Suprapubic skin (tissue), 4 donors: Measurements from ENCODE around the gene SIGLEC11. TPM values are rescaled to one million over a fixed set of nuclear protein-coding genes. Genes with fewer than 3 reads are reported as not detected.

ENCODE experiments used
- DNase-seq, 2 donors: peaks; one replicate each; pipeline ENCODE4 v3.0.0-alpha.2; 2019; ENCODE audit warnings: low spot score in 2 of 2
- H3K27ac ChIP-seq: fragments of 200-600 bp; sonication (generic); one replicate; pipeline ENCODE4 v1.5.1; 2019
- H3K27me3 ChIP-seq: fragments of 200-600 bp; sonication (generic); one replicate; pipeline ENCODE4 v1.5.1; 2019
- H3K36me3 ChIP-seq: fragments of 200-600 bp; sonication (generic); one replicate; pipeline ENCODE4 v1.5.1; 2019
- H3K4me1 ChIP-seq: fragments of 200-600 bp; sonication (generic); one replicate; pipeline ENCODE4 v1.5.1; 2019
- H3K4me3 ChIP-seq: fragments of 200-600 bp; sonication (generic); one replicate; pipeline ENCODE4 v1.5.1; 2019; ENCODE audit warnings: mild to moderate bottlenecking
- H3K9me3 ChIP-seq: fragments of 200-600 bp; sonication (generic); one replicate; pipeline ENCODE4 v1.5.1; 2019
- CTCF ChIP-seq, 2 donors: fragments of 200-600 bp in 1 of 2; fragments of 450-650 bp in 1 of 2; sonication (generic) in 1 of 2; IDR thresholded peaks; one replicate each; pipeline ENCODE4 v1.5.1; 2016 to 2019; ENCODE audit warnings: antibody characterized with exemption in 2 of 2, mild to moderate bottlenecking in 1 of 2, moderate library complexity in 1 of 2
- EP300 ChIP-seq: sonication (generic); formaldehyde crosslinking; IDR thresholded peaks from one replicate; pipeline ENCODE4 v1.6.1; 2017; ENCODE audit warnings: antibody characterized with exemption
- POLR2A ChIP-seq, 2 donors: fragments of 450-650 bp; IDR thresholded peaks; one replicate each; pipeline ENCODE4 v1.6.1; 2017; ENCODE audit warnings: antibody characterized with exemption in 2 of 2, mild to moderate bottlenecking in 2 of 2, moderate library complexity in 2 of 2
- POLR2AphosphoS5 ChIP-seq, 3 donors: sonication (generic); formaldehyde crosslinking; IDR thresholded peaks; one replicate each; pipeline ENCODE4 v1.6.1; 2017; ENCODE audit warnings: antibody characterized with exemption in 3 of 3
- WGBS: methylation state at CpG from one replicate; pipeline ENCODE4 v1.1.5; 2018; 5-methylcytosine and 5-hydroxymethylcytosine counted together
- total RNA-seq, 4 donors: library from RNA; depleted of rRNA; stranded (reverse); fragments of >200 nt; gene quantifications; one replicate each; pipeline ENCODE4 v1.1.0, GENCODE V29; 2016

SIGLEC11 gene
- total RNA-seq, 4 donors from 2014 or later, result 0.30 TPM; not detected in 3

GRCh38 chr19:49978324-49978723, 17.4 kb upstream of the SIGLEC11 start:
- DNase-seq, result no peak
- no peak for TF ChIP-seq POLR2A (IDR thresholded peaks at IDR 0.05)
- no peak for TF ChIP-seq EP300
- TF ChIP-seq CTCF (IDR thresholded peaks at IDR 0.05), result no peak
- no peak for TF ChIP-seq POLR2AphosphoS5 (IDR thresholded peaks at IDR 0.05)
- 85% methylated on average over 11 of the region's 11 CpGs for WGBS
- Histone ChIP-seq H3K4me1 (no peaks in the 10 kb centered on the region), H3K4me3 (no peak overlapping the region), H3K9me3 (no peaks in the 10 kb centered on the region), H3K27me3 (no peaks in the 10 kb centered on the region), H3K27ac (no peak overlapping the region), H3K36me3 (peaks cover 68% of the 10 kb centered on the region)

GRCh38 chr19:49977881-49978280, 16.9 kb upstream of the SIGLEC11 start:
- no peak for DNase-seq
- TF ChIP-seq POLR2A (IDR thresholded peaks at IDR 0.05) (no peak), CTCF (IDR thresholded peaks at IDR 0.05) (no peak), POLR2AphosphoS5 (IDR thresholded peaks at IDR 0.05) (no peak), EP300 (no peak)
- 84% methylated on average over 10 of the region's 18 CpGs for WGBS

GRCh38 chr19:49977076-49977475, 16.1 kb upstream of the SIGLEC11 start:
- DNase-seq, result no peak
- Histone ChIP-seq H3K4me1 (no peaks in the 10 kb centered on the region), H3K4me3 (no peak overlapping the region), H3K36me3 (peaks cover 66% of the 10 kb centered on the region), H3K27me3 (no peaks in the 10 kb centered on the region), H3K27ac (no peak overlapping the region), H3K9me3 (no peaks in the 10 kb centered on the region)
- TF ChIP-seq POLR2A (IDR thresholded peaks at IDR 0.05) (no peak), CTCF (IDR thresholded peaks at IDR 0.05) (no peak), POLR2AphosphoS5 (IDR thresholded peaks at IDR 0.05) (no peak), EP300 (no peak)
- WGBS, result 84% methylated on average over 13 of the region's 13 CpGs

More at GRCh38 chr19:49977881-49978280, 16.9 kb upstream of the SIGLEC11 start:
- Histone ChIP-seq H3K36me3 (peaks cover 68% of the 10 kb centered on the region), H3K27ac (no peak overlapping the region), H3K4me1 (no peaks in the 10 kb centered on the region), H3K27me3 (no peaks in the 10 kb centered on the region), H3K9me3 (no peaks in the 10 kb centered on the region), H3K4me3 (no peak overlapping the region)

- Histone ChIP-seq H3K27me3 (peaks cover 4% of the 10 kb centered on the region), H3K9me3 (no peaks in the 10 kb centered on the region), H3K4me3 (no peak overlapping the region), H3K4me1 (no peaks in the 10 kb centered on the region), H3K27ac (no peak overlapping the region), H3K36me3 (peaks cover 60% of the 10 kb centered on the region)
- TF ChIP-seq EP300 (no peak), POLR2A (IDR thresholded peaks at IDR 0.05) (no peak), POLR2AphosphoS5 (IDR thresholded peaks at IDR 0.05) (no peak), CTCF (IDR thresholded peaks at IDR 0.05) (no peak)
- WGBS, result 83% methylated on average over 3 of the region's 3 CpGs
- DNase-seq, result no peak
These were observed 15.5 kb upstream of the SIGLEC11 start for GRCh38 chr19:49976496-49976895.

- no peak overlapping the region for H3K4me3 ChIP-seq
- TF ChIP-seq CTCF (IDR thresholded peaks at IDR 0.05), result no peak
- TF ChIP-seq EP300, result no peak
- no peak for TF ChIP-seq POLR2A (IDR thresholded peaks at IDR 0.05)
- TF ChIP-seq POLR2AphosphoS5 (IDR thresholded peaks at IDR 0.05), result no peak
- H3K27ac ChIP-seq, result no peak overlapping the region
- H3K36me3 ChIP-seq, result peaks cover 46% of the 10 kb centered on the region
- H3K4me1 ChIP-seq, result no peaks in the 10 kb centered on the region
- no peaks in the 10 kb centered on the region for H3K9me3 ChIP-seq
- WGBS, result 86% methylated on average over 5 of the region's 7 CpGs
- DNase-seq, result no peak
- peaks cover 4% of the 10 kb centered on the region for H3K27me3 ChIP-seq
These were observed 14.1 kb upstream of the SIGLEC11 start for GRCh38 chr19:49975051-49975450.
